Gastroesophageal sphincter (tissue), 3 donors: ENCODE data around the gene EML5.

ENCODE experiments used
- CTCF ChIP-seq, 4 experiments: fragments of 200-600 bp in 2 of 4; fragments of 450-650 bp in 2 of 4; sonication (generic) in 1 of 4; IDR thresholded peaks; one replicate each; pipeline ENCODE4 v1.5.1; 2017 to 2019; ENCODE audit warnings: antibody characterized with exemption in 4 of 4, mild to moderate bottlenecking in 2 of 4, moderate library complexity in 2 of 4
- POLR2A ChIP-seq, 2 donors: fragments of 450-650 bp; IDR thresholded peaks; one replicate each; pipeline ENCODE4 v1.6.1; 2017; ENCODE audit warnings: antibody characterized with exemption in 2 of 2, mild to moderate bottlenecking in 2 of 2, moderate library complexity in 1 of 2

- TF ChIP-seq CTCF (IDR thresholded peaks at IDR 0.05) (no peak), POLR2A (IDR thresholded peaks at IDR 0.05) (no peak)
Measured at GRCh38 chr14:88592031-88592430, 200.7 kb downstream of the EML5 start.
